Measurements from ENCODE around the gene APBB1.

The APBB1 gene
- total RNA-seq = 0.17 to 3.9 (median 1.9) reads per million in 18 experiments

- DNase-seq = peak in 1 of 2 donors; percentile 25
These were observed at the start of gene APBB1 for GRCh38 chr11:6419009-6419631. APBB1 (minus strand) TSS chr11:6419094; CDS start chr11:6411347, 7,747 bp downstream.

GRCh38 chr11:6459099-6459450 lies 40.2 kb upstream of the APBB1 start:
- no peak for DNase-seq

- no peak for DNase-seq
These were observed 39.6 kb upstream of the APBB1 start for GRCh38 chr11:6458352-6459098.

GRCh38 chr11:6457581-6458320 lies 38.9 kb upstream of the APBB1 start:
- no peak for DNase-seq

- DNase-seq = no peak
These were observed 37.6 kb upstream of the APBB1 start for GRCh38 chr11:6456361-6457073.

GRCh38 chr11:6455070-6455469 lies 36.2 kb upstream of the APBB1 start:
- DNase-seq = no peak

- DNase-seq = no peak
These were observed 34.3 kb upstream of the APBB1 start for GRCh38 chr11:6453152-6453551.

- no peak for DNase-seq
These were observed 33.3 kb upstream of the APBB1 start for GRCh38 chr11:6452219-6452618.

GRCh38 chr11:6448574-6448973 lies 29.7 kb upstream of the APBB1 start:
- no peak for DNase-seq

- peak; percentile 50 to 65 for DNase-seq
These were observed 24.5 kb upstream of the APBB1 start for GRCh38 chr11:6443269-6444003.

GRCh38 chr11:6442441-6442840 lies 23.5 kb upstream of the APBB1 start:
- DNase-seq = no peak

- DNase-seq = no peak
These were observed 22.0 kb upstream of the APBB1 start, which contains the start of gene HPX for GRCh38 chr11:6440906-6441358. HPX (minus strand) TSS chr11:6440987; CDS start chr11:6440963, 24 bp downstream.

GRCh38 chr11:6438979-6439571 lies 20.2 kb upstream of the APBB1 start:
- DNase-seq = peak; percentile 80 to 82

GRCh38 chr11:6437993-6438392 lies 19.1 kb upstream of the APBB1 start:
- peak; percentile 76 to 80 for DNase-seq

- no peak for DNase-seq
These were observed 18.5 kb upstream of the APBB1 start for GRCh38 chr11:6437423-6437822.

- no peak for DNase-seq
These were observed 15.2 kb upstream of the APBB1 start for GRCh38 chr11:6433998-6434660.

GRCh38 chr11:6431861-6432260 lies 13.0 kb upstream of the APBB1 start:
- DNase-seq = no peak

GRCh38 chr11:6427516-6427915 lies 8.6 kb upstream of the APBB1 start:
- DNase-seq = no peak

GRCh38 chr11:6420677-6421076 lies 1.8 kb upstream of the APBB1 start:
- no peak for DNase-seq

GRCh38 chr11:6418557-6419008 lies 311 bp downstream of the APBB1 start:
- DNase-seq = no peak

Data from inflammatory macrophage (primary cell).